SW480 (cell line): Measurements from ENCODE around the gene LRP1B.

Experiments used
- DNase-seq: peaks from one replicate; pipeline ENCODE4 v3.0.0-alpha.2; 2016; ENCODE audit warnings: low spot score

Gene LRP1B

GRCh38 chr2:141113301-141113700, 1017.5 kb downstream of the LRP1B start:
- DNase-seq = no peak

- no peak for DNase-seq
Observed at GRCh38 chr2:141109633-141110032, 1021.2 kb downstream of the LRP1B start.

- no peak for DNase-seq
Observed at GRCh38 chr2:141105763-141106162, 1025.1 kb downstream of the LRP1B start.

- DNase-seq = no peak
Observed at GRCh38 chr2:141103216-141103615, 1027.6 kb downstream of the LRP1B start.

- no peak for DNase-seq
Observed at GRCh38 chr2:141079231-141079630, 1051.6 kb downstream of the LRP1B start.

GRCh38 chr2:141075753-141076152, 1055.1 kb downstream of the LRP1B start:
- DNase-seq = no peak

GRCh38 chr2:141068053-141068682, 1062.6 kb downstream of the LRP1B start:
- no peak for DNase-seq

GRCh38 chr2:141065042-141065441, 1065.8 kb downstream of the LRP1B start:
- DNase-seq = no peak

- DNase-seq = no peak
Observed at GRCh38 chr2:141063406-141063805, 1067.4 kb downstream of the LRP1B start.

GRCh38 chr2:141062443-141062842, 1068.4 kb downstream of the LRP1B start:
- DNase-seq = no peak

- no peak for DNase-seq
Observed at GRCh38 chr2:141062031-141062430, 1068.8 kb downstream of the LRP1B start.

GRCh38 chr2:141058556-141058955, 1072.3 kb downstream of the LRP1B start:
- DNase-seq = no peak

- DNase-seq = no peak
Observed at GRCh38 chr2:141055531-141055930, 1075.3 kb downstream of the LRP1B start.

GRCh38 chr2:141048951-141049350, 1081.9 kb downstream of the LRP1B start:
- no peak for DNase-seq

- no peak for DNase-seq
Observed at GRCh38 chr2:141041281-141041680, 1089.5 kb downstream of the LRP1B start.

GRCh38 chr2:141038341-141038740, 1092.5 kb downstream of the LRP1B start:
- no peak for DNase-seq

- DNase-seq = no peak
Observed at GRCh38 chr2:141037361-141037760, 1093.5 kb downstream of the LRP1B start.

GRCh38 chr2:141035846-141036420, 1094.9 kb downstream of the LRP1B start:
- DNase-seq = no peak

- no peak for DNase-seq
Observed at GRCh38 chr2:141029428-141030078, 1101.3 kb downstream of the LRP1B start.

- DNase-seq = no peak
Observed at GRCh38 chr2:141027221-141027620, 1103.6 kb downstream of the LRP1B start.

- no peak for DNase-seq
Observed at GRCh38 chr2:141021611-141022010, 1109.2 kb downstream of the LRP1B start.

GRCh38 chr2:141021109-141021508, 1109.7 kb downstream of the LRP1B start:
- DNase-seq = no peak

- DNase-seq = no peak
Observed at GRCh38 chr2:141020346-141020745, 1110.5 kb downstream of the LRP1B start.
